Measurements from ENCODE around the gene SLC25A2.
"Not testable (repeated sequence)": the region's sequence is repeated elsewhere in the genome, so short reads cannot be mapped to it uniquely, and the experiment has no call there.

The SLC25A2 gene

DNA sequence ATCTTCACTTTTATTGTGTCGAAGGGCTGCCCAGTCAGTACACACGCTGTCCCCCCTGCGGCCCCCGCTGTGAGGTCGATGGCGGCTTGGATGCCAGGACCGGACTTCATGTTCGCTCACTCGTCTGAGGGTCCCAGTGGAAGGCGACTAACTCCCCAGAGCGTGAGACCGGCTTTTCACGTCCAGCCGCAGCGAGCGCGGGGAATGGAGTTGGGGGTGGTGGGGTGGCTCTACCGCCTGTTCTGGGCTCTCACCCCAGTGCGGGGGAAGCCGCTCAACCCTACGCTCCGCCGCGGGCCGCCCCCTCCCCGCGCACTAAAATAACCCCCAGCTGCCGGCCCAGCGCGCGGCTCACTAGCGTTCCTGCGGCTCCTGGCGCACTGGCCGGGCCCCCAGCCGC lies at the start of gene SLC25A2:
Gene SLC25A2 (minus strand): TSS at position 294 of the 400 bp plus-strand sequence. CDS start 184 bp downstream, at position 110.
- DNase-seq = no peak

DNA sequence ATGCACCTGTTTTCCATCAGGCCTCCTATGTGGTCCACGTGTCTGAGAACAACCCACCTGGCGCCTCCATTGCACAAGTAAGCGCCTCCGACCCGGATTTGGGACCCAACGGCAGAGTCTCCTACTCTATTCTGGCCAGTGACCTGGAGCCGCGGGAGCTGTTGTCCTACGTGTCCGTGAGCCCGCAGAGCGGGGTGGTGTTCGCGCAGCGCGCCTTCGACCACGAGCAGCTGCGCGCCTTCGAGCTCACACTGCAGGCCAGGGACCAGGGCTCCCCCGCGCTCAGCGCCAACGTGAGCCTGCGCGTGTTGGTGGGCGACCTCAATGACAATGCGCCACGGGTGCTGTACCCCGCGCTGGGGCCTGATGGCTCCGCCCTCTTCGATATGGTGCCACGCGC lies 47.7 kb upstream of the SLC25A2 start:
- no peak for DNase-seq

DNA sequence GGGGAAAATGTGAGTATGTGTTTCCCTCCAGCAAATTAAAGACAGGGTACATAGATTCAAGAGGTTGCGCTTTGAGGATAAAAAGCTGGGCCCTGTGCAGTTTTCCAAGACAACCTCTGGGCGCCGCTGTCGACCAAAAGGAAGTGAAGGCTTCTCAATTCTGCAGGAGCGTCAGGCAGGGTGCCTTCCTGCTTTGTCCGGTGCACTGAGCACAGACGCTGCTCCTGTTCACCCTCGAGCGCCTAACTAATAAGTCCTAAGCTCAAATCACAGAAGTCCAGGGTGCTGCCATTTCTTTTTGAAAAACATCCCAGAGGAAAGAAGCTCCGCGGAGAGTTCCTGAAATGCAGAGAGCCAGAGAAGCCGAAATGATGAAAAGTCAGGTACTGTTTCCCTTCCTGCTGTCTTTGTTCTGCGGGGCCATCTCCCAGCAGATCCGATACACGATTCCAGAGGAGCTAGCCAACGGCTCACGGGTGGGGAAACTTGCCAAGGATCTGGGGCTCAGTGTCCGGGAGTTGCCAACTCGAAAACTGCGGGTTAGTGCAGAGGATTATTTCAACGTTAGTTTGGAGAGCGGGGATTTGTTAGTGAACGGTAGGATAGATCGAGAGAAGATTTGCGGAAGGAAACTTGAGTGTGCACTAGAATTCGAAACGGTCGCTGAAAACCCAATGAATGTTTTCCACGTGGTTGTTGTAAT lies 46.2 kb upstream of the SLC25A2 start, which contains the start of gene PCDHGB1:
Gene PCDHGB1 (plus strand): TSS at position 183 of the 703 bp plus-strand sequence. CDS start 162 bp downstream, at position 345.
- DNase-seq = no peak

DNA sequence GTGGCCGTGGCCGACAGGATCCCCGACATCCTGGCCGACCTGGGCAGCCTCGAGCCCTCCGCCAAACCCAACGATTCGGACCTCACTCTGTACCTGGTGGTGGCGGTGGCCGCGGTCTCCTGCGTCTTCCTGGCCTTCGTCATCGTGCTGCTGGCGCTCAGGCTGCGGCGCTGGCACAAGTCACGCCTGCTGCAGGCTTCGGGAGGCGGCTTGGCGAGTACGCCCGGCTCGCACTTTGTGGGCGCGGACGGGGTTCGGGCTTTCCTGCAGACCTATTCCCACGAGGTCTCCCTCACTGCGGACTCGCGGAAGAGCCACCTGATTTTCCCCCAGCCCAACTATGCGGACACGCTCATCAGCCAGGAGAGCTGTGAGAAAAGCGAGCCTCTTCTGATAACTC lies 42.2 kb upstream of the SLC25A2 start:
- DNase-seq = not testable (repeated sequence)

DNA sequence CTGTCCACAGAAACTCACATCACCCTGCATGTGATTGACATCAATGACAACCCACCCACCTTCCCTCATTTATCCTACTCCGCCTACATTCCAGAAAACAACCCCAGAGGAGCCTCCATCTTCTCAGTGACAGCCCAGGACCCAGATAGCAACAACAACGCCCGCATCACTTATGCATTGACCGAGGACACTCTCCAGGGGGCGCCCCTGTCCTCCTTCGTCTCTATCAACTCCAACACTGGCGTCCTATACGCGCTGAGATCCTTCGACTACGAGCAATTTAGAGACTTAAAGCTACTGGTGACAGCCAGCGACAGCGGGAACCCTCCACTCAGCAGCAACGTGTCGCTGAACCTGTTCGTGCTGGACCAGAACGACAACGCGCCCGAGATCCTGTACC lies 41.5 kb upstream of the SLC25A2 start:
- DNase-seq = no peak

DNA sequence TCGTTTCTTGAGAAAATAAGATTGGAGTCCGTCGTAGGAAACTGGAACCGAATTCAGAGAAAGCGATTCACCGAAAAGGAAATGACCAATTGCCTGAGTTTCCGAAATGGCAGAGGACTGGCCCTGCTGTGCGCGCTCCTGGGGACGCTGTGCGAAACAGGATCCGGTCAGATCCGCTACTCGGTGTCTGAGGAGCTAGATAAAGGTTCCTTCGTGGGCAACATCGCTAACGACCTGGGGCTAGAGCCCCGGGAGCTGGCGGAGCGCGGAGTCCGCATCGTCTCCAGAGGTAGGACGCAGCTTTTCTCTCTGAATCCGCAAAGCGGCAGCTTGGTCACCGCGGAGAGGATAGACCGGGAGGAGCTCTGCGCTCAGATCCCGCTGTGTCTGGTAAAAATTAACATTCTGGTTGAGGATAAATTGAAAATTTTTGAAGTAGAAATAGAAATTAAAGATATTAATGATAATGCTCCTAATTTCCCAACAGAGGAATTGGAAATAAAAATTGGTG lies 40.2 kb upstream of the SLC25A2 start:
- no peak for DNase-seq

DNA sequence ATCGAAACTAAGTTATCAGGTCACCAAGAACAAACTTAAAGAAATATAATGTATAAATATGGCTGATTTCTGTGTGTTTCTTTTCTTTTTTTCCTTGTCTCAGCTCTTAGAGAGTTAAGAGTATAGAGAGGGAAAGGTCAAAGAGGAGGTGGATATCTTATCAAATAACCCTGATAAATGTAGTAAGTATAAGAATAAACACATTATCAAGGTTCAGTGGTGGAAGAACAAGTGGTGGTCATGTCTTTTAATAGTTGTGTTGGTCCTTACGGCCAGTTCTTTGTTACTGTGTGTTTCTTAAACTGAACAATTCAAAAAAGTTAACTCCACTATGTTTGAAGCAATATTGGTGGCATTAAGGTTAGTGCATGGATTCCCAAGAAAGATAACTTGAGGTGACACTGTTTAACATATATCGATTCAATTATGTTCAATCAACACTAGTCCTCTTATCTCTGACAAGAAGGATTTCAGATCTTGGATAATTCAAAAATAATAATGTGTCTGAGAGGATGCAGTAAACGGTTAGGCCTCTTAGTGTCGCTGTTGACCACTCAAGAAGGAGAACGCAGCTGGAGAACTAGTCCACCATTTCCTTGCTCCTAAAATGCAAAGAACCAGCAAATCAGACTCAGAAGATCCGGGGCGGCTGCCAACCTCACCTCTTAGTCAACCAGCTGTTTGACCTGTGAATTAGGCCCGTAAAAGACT lies 39.5 kb upstream of the SLC25A2 start, which contains the start of gene PCDHGA3:
Gene PCDHGA3 (plus strand): TSS at position 588 of the 711 bp plus-strand sequence. CDS start 205 bp downstream, outside the sequence.
- no peak for DNase-seq

DNA sequence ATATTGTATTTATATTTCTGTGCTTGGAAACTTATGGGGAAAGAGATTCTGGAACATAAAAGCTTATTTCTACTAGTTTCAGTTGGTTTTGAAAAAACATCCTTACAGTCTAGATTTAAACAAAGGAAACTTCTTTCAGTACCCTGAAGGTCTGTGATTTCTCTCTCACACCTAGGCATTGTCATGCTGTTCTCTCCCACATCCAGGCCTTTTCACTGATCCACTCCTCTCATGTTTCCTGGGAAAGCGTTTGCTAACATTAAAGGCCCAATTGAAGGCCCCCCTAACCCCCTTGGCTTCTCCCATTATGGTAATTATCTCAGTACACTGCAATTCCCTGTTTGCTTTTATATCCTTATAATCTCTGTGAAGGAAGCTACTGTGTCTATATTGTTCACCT lies 38.9 kb upstream of the SLC25A2 start:
- no peak for DNase-seq

DNA sequence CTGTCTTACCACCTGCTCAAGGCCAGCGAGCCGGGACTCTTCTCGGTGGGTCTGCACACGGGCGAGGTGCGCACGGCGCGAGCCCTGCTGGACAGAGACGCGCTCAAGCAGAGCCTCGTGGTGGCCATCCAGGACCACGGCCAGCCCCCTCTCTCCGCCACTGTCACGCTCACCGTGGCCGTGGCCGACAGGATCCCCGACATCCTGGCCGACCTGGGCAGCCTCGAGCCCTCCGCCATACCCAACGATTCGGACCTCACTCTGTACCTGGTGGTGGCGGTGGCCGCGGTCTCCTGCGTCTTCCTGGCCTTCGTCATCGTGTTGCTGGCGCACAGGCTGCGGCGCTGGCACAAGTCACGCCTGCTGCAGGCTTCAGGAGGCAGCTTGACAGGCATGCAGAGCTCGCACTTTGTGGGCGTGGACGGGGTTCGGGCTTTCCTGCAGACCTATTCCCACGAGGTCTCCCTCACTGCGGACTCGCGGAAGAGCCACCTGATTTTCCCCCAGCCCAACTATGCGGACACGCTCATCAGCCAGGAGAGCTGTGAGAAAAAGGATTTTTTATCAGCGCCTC lies 37.0 kb upstream of the SLC25A2 start:
- DNase-seq = not testable (repeated sequence)

DNA sequence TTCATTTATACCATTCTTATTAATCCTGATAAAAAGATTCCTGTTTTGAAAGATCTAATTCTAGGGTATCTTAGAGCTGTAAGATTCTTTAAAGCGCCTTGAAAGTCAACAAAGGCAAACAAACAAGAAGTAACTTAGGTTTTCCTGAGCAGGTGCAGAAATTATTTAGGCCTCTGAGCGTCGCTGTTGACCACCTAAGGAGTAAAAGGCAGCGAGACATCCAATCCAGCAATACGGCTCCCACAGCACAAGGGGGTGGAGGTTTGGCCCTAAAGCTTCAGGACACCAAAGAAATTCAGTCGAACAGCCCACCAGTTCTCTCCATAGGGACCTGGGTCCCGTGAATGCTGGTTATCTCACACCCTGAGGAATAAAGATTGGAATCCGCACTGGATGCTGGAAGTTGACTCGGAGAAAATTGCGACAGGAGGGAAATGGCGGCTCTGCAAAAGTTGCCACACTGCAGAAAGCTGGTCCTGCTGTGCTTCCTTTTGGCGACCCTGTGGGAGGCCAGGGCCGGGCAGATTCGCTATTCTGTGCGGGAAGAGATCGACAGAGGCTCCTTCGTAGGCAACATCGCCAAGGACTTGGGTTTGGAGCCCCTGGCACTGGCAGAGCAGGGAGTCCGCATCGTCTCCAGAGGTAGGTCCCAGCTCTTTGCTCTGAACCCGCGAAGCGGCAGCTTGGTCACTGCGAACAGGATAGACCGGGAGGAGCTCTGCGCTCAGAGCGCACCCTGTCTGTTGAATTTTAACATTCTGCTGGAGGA lies 34.9 kb upstream of the SLC25A2 start, which contains the start of gene PCDHGA2:
Gene PCDHGA2 (plus strand): TSS at position 223 of the 769 bp plus-strand sequence.
- DNase-seq = no peak

DNA sequence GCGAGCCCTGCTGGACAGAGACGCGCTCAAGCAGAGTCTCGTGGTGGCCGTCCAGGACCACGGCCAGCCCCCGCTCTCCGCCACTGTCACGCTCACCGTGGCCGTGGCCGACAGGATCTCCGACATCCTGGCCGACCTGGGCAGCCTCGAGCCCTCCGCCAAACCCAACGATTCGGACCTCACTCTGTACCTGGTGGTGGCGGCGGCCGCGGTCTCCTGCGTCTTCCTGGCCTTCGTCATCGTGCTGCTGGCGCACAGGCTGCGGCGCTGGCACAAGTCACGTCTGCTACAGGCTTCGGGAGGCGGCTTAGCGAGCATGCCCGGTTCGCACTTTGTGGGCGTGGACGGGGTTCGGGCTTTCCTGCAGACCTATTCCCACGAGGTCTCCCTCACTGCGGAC lies 28.7 kb upstream of the SLC25A2 start:
- DNase-seq = not testable (repeated sequence)

DNA sequence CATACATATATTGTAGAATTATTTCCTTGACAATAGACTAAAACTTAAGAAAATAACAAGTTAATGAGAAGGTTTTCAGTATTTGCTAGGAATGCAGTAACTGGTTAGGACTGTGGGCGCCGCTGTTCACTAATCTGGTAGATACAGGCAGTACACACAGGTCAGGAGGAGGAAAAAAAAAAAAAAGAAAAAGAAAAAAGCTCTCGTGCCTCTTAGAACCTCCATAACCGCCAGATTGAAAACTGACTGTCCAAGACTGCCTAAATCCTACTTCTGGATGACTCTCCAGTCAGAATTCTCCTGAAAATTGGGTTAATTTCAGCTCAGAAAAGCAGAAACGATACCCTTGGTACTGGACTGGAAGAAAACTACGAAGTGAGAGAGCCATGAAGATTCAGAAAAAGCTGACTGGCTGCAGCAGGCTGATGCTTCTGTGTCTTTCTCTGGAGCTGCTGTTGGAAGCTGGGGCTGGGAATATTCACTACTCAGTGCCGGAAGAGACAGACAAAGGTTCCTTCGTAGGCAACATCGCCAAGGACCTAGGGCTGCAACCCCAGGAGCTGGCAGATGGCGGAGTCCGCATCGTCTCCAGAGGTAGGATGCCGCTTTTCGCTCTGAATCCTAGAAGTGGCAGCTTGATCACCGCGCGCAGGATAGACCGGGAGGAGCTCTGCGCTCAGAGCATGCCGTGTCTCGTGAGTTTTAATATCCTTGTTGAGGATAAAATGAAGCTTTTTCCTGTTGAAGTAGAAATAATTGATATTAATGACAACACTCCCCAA lies 26.6 kb upstream of the SLC25A2 start, which contains the start of gene PCDHGA1:
Gene PCDHGA1 (plus strand): TSS at position 216 of the 782 bp plus-strand sequence.
- no peak for DNase-seq

DNA sequence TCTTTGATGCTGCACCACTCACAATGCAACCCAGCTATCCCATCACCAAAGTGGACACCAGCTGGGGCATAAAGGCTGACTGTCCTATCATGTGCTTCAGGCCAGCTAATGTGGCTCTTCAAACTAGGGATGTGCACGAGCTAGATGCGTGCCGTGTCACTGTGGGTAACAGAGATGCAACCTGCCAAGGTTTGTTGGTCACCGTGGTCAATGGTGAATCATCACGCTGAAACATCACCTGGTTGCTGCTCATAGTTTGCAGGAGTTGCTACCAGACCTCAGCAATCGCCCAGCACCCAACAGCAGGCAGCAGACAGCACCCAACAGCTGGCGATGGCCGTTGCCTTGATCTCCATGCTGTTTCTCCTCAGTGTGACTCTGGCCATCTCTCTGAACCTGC lies 24.4 kb upstream of the SLC25A2 start:
- DNase-seq = no peak

DNA sequence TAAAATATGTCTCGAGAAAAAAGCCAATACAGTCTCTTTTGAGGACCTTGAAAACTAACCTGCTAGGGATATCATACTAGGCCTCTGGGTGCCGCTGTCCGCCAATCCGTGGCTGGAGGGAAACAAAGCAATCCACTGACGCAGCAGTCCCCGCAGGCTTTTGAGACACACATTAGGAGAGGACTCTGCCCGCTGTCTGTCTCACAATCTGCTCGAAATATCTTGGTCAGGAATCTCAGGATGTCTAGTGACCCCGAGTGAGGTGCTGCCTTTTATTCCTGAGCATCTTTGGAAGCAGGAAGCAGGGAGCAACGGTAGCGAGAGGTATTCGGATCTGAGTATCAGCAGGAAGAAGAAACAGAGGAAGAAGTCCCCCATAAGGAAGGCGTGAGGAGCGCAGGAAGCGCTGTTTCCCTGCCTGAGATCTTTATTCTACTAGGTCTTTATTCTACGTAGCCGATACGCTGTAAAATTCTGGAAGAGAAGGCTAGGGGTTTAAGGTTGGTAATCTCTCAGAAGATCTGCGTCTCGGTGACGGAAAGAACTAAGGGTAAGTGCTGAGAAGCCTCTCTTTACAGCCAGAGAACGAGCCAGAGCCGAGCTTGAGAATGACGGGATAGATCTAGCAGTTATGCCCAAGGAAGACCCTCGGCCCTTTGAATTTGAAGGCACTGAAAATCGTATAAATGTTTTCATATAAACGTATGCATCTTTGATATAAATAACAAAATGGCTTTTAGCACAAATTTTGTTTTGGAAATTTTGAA lies 22.4 kb upstream of the SLC25A2 start:
- no peak for DNase-seq

DNA sequence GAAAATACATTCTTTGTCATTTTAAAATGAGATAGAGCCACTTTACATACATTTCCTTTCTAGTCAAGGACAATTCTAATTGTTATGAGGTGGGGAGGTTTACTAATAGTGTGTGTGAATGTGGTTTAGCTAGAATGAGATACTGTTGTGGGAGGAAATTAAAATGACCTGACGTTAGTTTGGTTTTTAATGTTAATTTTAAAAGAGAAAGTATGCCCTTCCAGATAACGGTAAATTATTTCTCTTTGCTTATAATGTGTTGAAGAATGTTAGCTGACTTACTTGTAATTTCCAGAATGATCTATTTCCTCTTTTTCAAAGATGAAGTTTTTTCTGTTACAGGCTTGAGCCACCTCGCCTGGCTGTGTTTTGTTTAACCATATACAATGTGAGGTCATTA lies 18.4 kb upstream of the SLC25A2 start:
- DNase-seq = no peak

DNA sequence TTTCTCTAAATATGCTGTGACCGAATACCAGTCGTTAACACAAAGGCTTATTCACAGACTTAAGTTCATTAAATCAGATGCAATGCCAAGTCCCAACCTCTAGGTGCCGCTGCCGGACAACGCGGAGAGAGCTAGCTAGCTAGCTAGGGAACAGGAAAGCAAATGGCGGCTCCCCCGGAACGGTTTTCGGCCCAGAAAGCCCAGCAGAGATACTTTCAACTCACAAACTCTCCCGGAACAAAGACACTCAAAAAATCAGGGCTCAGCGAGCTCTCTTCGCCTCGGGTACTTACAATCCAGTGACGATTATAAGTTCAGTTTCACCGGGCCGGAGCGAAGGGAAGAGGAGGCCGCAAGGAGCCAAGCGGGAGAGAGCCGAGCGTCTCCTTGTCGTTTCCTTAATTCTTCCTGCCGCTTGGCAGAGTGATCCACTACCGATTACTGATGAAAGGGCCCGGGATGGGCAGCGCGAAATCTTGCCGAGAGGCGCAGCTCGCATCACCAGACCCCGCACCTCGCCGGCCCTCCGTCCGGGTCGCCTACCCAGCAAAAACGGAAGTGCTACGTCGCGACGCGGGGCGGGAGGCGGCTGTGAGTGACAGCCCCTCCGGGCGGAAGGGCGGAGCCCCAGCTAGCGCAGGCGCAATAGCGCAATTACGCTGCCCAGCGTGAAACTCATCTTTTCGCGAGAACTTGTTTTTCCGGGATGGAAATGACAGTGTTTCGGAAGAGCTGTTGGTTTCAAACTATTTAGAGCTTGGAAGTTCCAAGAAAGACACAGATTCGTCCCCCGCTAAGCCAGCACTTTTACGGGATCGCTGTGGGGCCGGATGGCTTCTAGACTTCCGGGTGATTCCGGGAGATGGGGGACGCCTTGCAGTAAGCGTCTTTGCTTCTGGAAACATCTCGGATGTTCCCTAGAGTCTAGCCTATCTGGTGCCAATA lies 16.6 kb upstream of the SLC25A2 start, which contains the start of gene TAF7:
Gene TAF7 (minus strand): TSS at position 560 of the 945 bp plus-strand sequence. CDS start 740 bp downstream, outside the sequence.
- peak; percentile 22 for DNase-seq

DNA sequence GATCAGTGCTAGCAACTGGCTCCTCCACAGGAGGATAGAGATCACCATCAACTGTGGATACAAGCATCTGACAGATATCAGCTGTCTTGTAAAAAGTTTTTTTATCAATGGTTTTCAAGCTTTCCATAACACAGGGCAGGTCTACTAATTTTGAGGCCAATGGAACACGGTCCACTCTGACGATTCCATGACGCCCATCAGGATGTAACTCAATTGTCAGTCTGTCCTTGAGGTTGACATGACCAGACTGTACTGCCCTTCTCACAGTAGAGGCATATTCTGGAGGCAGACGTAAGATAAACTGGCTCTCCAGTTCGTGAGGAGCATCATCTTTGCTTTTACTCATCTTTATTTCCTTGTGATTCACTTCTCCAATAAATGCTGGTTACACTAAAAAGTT lies 15.8 kb upstream of the SLC25A2 start:
- DNase-seq = no peak

DNA sequence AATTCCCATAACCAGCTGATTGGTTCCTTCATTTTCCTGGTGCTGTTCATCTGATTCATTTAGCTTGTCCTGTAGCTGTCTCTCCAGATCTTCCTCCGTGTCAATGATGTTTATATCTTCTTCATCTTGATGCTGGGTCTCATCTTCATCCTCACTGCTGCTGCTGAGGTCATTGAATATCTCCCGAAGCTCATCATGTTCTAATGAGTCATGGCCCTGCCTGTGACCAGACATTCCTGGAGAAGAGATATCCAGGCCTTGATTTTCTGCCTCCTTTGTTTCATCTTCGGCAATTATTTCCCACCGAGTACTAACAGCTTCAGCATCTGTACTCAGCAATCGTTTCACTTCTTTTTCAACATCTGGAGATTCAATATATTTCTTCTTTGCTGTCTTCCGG lies 15.4 kb upstream of the SLC25A2 start:
- DNase-seq = no peak

DNA sequence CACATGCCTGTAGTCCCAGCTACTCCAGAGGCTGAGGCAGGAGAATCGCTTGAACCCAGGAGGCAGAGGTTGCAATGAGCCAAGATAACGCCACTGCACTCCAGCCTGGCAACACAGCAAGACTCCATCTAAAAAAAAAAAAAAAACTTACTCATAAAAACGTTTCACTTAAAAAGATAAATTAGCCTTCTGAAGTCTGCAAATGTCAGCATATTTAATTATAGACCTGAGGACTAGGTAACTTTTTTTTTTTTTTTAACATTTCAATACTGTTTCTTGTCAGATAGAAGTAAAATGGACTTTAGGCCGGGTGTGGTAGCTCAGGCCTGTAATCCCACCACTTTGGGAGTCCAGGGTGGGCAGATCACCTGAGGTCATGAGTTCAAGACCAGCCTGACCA lies 13.1 kb upstream of the SLC25A2 start:
- DNase-seq = not testable (repeated sequence)

DNA sequence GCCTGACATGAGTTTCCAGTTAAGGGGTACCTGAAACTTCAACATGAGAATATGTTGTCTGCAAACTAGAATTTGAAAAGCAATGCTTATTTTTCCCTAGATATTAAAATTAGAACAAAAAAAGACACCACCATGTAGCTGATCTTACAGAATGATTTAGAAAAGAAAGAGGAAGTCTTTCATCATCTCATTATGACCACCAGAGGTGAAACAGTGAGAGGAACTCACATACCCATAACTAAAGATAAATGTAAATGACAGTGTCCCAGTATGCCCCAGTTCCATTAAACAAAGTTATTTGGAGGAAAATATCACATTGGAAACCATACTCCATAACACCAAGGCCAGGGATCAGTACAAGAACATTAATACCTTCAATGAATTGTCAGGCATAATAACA lies 9.9 kb upstream of the SLC25A2 start:
- DNase-seq = no peak
